ENCODE data around the gene IER5L.
"Not testable (repeated sequence)": the region's sequence is repeated elsewhere in the genome, so short reads cannot be mapped to it uniquely, and the experiment has no call there.

Gene IER5L

GRCh38 chr9:129178568-129179382, 714 bp upstream of the IER5L start:
- peak; percentile 93 for DNase-seq

- no peak for DNase-seq
Measured at GRCh38 chr9:129177443-129177790, 644 bp downstream of the IER5L start.

- no peak for DNase-seq
Measured at GRCh38 chr9:129176701-129177442, 1.2 kb downstream of the IER5L start.

- DNase-seq: peak; percentile 80
Measured at GRCh38 chr9:129175825-129176633, 2.0 kb downstream of the IER5L start.

- no peak for DNase-seq
Measured at GRCh38 chr9:129175515-129175824, 2.6 kb downstream of the IER5L start.

GRCh38 chr9:129174724-129175514, 3.1 kb downstream of the IER5L start:
- peak; percentile 53 for DNase-seq

GRCh38 chr9:129174102-129174723, 3.8 kb downstream of the IER5L start:
- peak; percentile 79 for DNase-seq

- no peak for DNase-seq
Measured at GRCh38 chr9:129173296-129174101, 4.6 kb downstream of the IER5L start.

- DNase-seq: no peak
Measured at GRCh38 chr9:129172816-129173215, 5.2 kb downstream of the IER5L start.

GRCh38 chr9:129171993-129172751, 5.9 kb downstream of the IER5L start:
- no peak for DNase-seq

GRCh38 chr9:129170229-129170628, 7.8 kb downstream of the IER5L start:
- no peak for DNase-seq

- DNase-seq: peak; percentile 90
Measured at GRCh38 chr9:129166623-129167557, 11.2 kb downstream of the IER5L start.

GRCh38 chr9:129165198-129165597, 12.9 kb downstream of the IER5L start:
- no peak for DNase-seq

GRCh38 chr9:129164246-129164930, 13.7 kb downstream of the IER5L start:
- no peak for DNase-seq

- no peak for DNase-seq
Measured at GRCh38 chr9:129163753-129164152, 14.3 kb downstream of the IER5L start.

GRCh38 chr9:129163198-129163670, 14.8 kb downstream of the IER5L start:
- DNase-seq: not testable (repeated sequence)

GRCh38 chr9:129162497-129163197, 15.4 kb downstream of the IER5L start:
- no peak for DNase-seq

GRCh38 chr9:129161534-129161837, 16.6 kb downstream of the IER5L start:
- no peak for DNase-seq

All from NCI-H510A (cell line).